ENCODE results near the gene MKNK2. TPM values are rescaled to one million over a fixed set of nuclear protein-coding genes. Genes with fewer than 3 reads are reported as not detected.

Gene MKNK2
- total and polyA plus RNA-seq, 12 donors, result 107 to 260 (median 144) TPM

- H3K4me1 ChIP-seq, result peaks cover 65 to 87% (median 78%) of the 10 kb centered on the region in 9 donors
- DNase-seq, result no peak
- no peaks in the 10 kb centered on the region for H3K9me3 ChIP-seq
- TF ChIP-seq, protein P1, sequence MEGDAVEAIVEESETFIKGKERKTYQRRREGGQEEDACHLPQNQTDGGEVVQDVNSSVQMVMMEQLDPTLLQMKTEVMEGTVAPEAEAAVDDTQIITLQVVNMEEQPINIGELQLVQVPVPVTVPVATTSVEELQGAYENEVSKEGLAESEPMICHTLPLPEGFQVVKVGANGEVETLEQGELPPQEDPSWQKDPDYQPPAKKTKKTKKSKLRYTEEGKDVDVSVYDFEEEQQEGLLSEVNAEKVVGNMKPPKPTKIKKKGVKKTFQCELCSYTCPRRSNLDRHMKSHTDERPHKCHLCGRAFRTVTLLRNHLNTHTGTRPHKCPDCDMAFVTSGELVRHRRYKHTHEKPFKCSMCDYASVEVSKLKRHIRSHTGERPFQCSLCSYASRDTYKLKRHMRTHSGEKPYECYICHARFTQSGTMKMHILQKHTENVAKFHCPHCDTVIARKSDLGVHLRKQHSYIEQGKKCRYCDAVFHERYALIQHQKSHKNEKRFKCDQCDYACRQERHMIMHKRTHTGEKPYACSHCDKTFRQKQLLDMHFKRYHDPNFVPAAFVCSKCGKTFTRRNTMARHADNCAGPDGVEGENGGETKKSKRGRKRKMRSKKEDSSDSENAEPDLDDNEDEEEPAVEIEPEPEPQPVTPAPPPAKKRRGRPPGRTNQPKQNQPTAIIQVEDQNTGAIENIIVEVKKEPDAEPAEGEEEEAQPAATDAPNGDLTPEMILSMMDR (IDR thresholded peaks at IDR 0.05), result no peak
- WGBS, 2 donors, result 51 to 53% methylated on average over 27 of the region's 27 CpGs
- peak overlapping the region; percentile 90 to 100 (median 96) for H3K27ac ChIP-seq
- peak overlapping the region; percentile 92 to 100 (median 98) for H3K4me3 ChIP-seq
- peaks cover 0 to 43% (median 7%) of the 10 kb centered on the region in 9 donors for H3K36me3 ChIP-seq
- no peaks in the 10 kb centered on the region for H3K27me3 ChIP-seq
- intact Hi-C loops (cut with DNase I), result no loop called here
- ATAC-seq, result peak in 7 of 8 donors; percentile 3 to 28 (median 13)
Measured at GRCh38 chr19:2048959-2049740, 1.9 kb downstream of the MKNK2 start.

DNA sequence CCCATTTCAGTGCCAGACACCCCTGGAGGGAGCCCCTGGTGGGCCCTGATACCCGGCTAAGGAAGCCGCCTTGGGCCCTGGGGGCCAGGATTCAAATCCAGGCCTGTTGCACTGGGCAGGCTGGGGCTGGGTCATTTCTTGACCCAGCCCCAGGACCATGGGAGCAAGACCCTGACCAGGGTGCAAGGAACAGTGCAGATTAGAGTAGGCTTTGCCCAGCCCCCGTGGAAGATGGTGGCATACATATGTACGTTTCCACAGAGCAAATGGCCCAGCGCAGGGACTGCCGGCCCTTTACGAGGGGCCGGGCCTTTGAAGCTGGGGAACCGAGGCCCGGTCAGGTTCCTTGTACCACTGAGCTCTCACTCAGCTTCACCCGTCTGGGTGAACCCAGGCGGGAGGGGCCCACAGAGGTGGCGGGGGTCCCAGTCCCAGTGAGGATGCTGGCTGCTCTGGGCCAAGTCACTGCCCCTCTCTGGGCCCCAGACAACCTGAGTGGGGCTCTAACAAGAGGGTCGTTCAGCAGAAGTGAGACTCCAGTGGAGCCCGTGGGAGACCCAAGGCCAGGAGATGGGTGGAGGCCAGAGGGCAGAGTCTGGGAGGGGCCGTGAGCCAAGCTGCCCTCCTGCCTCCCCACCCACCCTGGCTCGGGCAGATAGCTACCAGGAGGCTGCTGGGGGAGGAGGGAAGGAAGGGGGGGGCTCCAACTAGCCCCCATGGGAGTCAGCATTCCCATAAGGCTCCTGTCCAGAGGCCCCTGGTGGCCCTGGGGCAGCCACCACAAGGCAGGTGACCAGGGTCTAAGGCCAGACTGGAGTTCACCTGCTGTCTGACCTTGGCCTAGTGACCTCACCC, 2.7 kb downstream of the MKNK2 start:
- peak overlapping the region in 9 of 10 donors; percentile 92 to 100 (median 98) for H3K4me3 ChIP-seq

DNA sequence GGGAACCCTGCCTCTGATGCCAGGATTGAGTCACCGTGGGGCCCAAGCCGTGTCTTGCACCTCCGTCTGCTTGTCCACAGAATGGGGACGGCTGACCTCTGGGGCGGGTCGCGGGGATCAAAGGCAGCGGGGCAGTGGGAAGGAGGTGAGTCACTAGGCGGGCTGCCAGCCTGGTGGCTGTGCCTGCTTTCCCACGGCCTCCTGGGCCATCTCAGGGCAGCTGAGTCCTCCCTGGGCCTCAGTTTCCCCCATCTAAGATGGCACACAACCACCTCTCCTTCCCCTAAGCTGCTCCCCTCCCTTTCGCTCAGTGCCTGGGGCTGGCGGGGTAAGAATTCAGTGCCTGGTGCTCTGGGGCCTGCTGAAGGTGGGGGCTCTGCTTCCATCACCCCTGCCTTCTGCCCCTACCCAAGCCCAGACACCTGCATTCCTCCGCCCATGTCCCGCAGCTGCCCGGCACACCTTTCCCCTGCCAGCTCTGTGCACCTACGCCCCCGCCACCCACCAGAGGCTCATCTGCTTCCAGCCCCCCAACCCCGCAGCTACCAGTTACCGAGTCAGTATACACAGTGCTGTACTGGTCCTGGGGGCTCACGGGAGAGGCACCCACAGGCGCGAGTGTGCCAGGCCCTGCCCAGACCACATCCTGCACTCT, 3.5 kb downstream of the MKNK2 start:
- WGBS, 2 donors, result 73 to 76% methylated on average over 22 of the region's 22 CpGs
- Histone ChIP-seq H3K4me1 (peaks cover 73 to 91% (median 85%) of the 10 kb centered on the region in 9 donors), H3K27ac (peak overlapping the region in 9 of 10 donors; percentile 54 to 100 (median 95))

More for the DNA sequence above, 2.7 kb downstream of the MKNK2 start:
- intact Hi-C loops (cut with DNase I), result no loop called here
- Histone ChIP-seq H3K36me3 (peaks cover 0 to 49% (median 7%) of the 10 kb centered on the region in 9 donors), H3K27ac (peak overlapping the region; percentile 90 to 100 (median 96)), H3K27me3 (no peaks in the 10 kb centered on the region), H3K4me1 (peaks cover 67 to 88% (median 79%) of the 10 kb centered on the region in 9 donors), H3K9me3 (no peaks in the 10 kb centered on the region)
- ATAC-seq (no peak), DNase-seq (no peak)
- 69 to 73% methylated on average over 17 of the region's 17 CpGs for WGBS, 2 donors
- TF ChIP-seq, protein P1 (IDR thresholded peaks at IDR 0.05), result no peak

More for the DNA sequence above, 3.5 kb downstream of the MKNK2 start:
- intact Hi-C loops (cut with DNase I), result no loop called here
- no peak for ATAC-seq
- Histone ChIP-seq H3K9me3 (no peaks in the 10 kb centered on the region), H3K4me3 (peak overlapping the region in 1 of 10 donors; percentile 93), H3K36me3 (peaks cover 0 to 57% (median 7%) of the 10 kb centered on the region in 9 donors), H3K27me3 (no peaks in the 10 kb centered on the region)
- TF ChIP-seq, protein P1 (IDR thresholded peaks at IDR 0.05), result no peak
- peak in 1 of 2 donors; percentile 70 for DNase-seq

Measured in heart right ventricle (tissue), 16 donors.